DOHH2 (cell line): Measurements from ENCODE around the gene RCL1.

Source experiments
- H3F3A ChIP-seq: fragments of 200-600 bp; sonication (generic), shearing (Covaris generic); 2 replicates; pipeline ENCODE4 v1.6.0; 2016; ENCODE audit warnings: antibody characterized with exemption, mild to moderate bottlenecking; ENCODE audit not compliant: control insufficient read depth, insufficient read depth
- H3K27ac ChIP-seq: fragments of 200-600 bp; sonication (generic); 2 replicates; pipeline ENCODE4 v1.5.1; 2014; ENCODE audit warnings: low read depth, mild to moderate bottlenecking, low read length, moderate library complexity
- H3K27me3 ChIP-seq: fragments of 200-600 bp; sonication (generic); 2 replicates; pipeline ENCODE4 v1.6.1; 2014; ENCODE audit warnings: mild to moderate bottlenecking, low read length, mixed read lengths; ENCODE audit not compliant: control insufficient read depth
- H3K36me3 ChIP-seq: fragments of 200-600 bp; sonication (generic); 2 replicates; pipeline ENCODE4 v1.6.1; 2014; ENCODE audit warnings: mild to moderate bottlenecking, low read length, moderate library complexity, mixed read lengths; ENCODE audit not compliant: control insufficient read depth
- H3K4me1 ChIP-seq: fragments of 200-600 bp; sonication (generic); 2 replicates; pipeline ENCODE4 v1.6.1; 2014; ENCODE audit warnings: mild to moderate bottlenecking, low read length, mixed read lengths; ENCODE audit not compliant: control insufficient read depth
- H3K4me2 ChIP-seq: fragments of 200-600 bp; sonication (generic); 2 replicates; pipeline ENCODE4 v1.6.0; 2014; ENCODE audit warnings: mild to moderate bottlenecking, low read length, moderate library complexity
- H3K4me3 ChIP-seq: fragments of 200-600 bp; sonication (generic); 2 replicates; pipeline ENCODE4 v1.5.1; 2014; ENCODE audit warnings: mild to moderate bottlenecking, low read length, mixed read lengths
- H3K79me2 ChIP-seq: fragments of 200-600 bp; sonication (generic); 2 replicates; pipeline ENCODE4 v1.6.1; 2014; ENCODE audit warnings: mild to moderate bottlenecking, low read length, mixed read lengths; ENCODE audit not compliant: control insufficient read depth
- H3K9me2 ChIP-seq: fragments of 200-600 bp; sonication (generic); replicated peaks from 2 replicates; pipeline ENCODE4 v1.6.1; 2014; ENCODE audit warnings: mild to moderate bottlenecking, low read length, mixed read lengths; ENCODE audit not compliant: control insufficient read depth
- H3K9me3 ChIP-seq: fragments of 200-600 bp; sonication (generic); 2 replicates; pipeline ENCODE4 v1.6.1; 2014; ENCODE audit warnings: antibody characterized with exemption, low read length, mixed read lengths; ENCODE audit not compliant: control insufficient read depth, insufficient read depth
- H4K20me1 ChIP-seq: fragments of 200-600 bp; sonication (generic); 2 replicates; pipeline ENCODE4 v1.6.0; 2014; ENCODE audit warnings: low read depth, mild to moderate bottlenecking, antibody characterized with exemption, low read length, moderate library complexity; ENCODE audit not compliant: control insufficient read depth, insufficient read depth
- EZH2phosphoT487 ChIP-seq: fragments of 200-600 bp; sonication (generic); IDR thresholded peaks from 2 replicates; pipeline ENCODE4 v1.6.1; 2017; ENCODE audit warnings: borderline replicate concordance, mild to moderate bottlenecking, antibody characterized with exemption, low read length, moderate library complexity, mixed read lengths
- TF ChIP-seq, protein P1 (sequence below): fragments of 200-600 bp; sonication (generic); IDR thresholded peaks from one replicate; pipeline ENCODE4 v1.5.1; 2014; ENCODE audit warnings: antibody characterized with exemption, mild to moderate bottlenecking, low read depth, low read length; ENCODE audit not compliant: poor library complexity, severe bottlenecking

RCL1 gene

DNA sequence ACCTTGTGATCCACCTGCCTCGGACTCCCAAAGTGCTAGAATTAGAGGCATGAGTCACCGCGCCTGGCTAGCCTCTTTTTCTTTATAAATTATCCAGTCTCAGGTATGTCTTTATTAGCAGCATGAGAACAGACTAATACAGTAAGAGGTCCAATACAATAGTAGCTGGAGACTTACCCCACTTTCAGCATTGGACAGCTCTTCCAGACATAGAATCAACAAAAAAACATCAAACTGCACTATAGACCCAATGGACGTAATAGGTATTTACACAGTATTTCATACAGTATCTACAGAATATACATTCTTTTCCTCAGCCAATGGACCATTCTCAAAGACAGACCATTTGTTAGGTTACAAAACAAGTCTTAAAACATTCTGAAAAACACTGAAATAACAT lies 6.1 kb upstream of the RCL1 start:
- Histone ChIP-seq H3F3A (no peaks in the 10 kb centered on the region; the same call in 1 of the 2 replicates), H3K4me2 (no peak overlapping the region), H3K9me3 (no peaks in the 10 kb centered on the region), H3K36me3 (no peaks in the 10 kb centered on the region), H3K9me2 (no peaks in the 10 kb centered on the region), H4K20me1 (no peaks in the 10 kb centered on the region), H3K4me3 (no peak overlapping the region), H3K27ac (no peak overlapping the region), H3K4me1 (peaks cover 2% of the 10 kb centered on the region), H3K27me3 (no peaks in the 10 kb centered on the region), H3K79me2 (no peaks in the 10 kb centered on the region)
- TF ChIP-seq, protein P1, sequence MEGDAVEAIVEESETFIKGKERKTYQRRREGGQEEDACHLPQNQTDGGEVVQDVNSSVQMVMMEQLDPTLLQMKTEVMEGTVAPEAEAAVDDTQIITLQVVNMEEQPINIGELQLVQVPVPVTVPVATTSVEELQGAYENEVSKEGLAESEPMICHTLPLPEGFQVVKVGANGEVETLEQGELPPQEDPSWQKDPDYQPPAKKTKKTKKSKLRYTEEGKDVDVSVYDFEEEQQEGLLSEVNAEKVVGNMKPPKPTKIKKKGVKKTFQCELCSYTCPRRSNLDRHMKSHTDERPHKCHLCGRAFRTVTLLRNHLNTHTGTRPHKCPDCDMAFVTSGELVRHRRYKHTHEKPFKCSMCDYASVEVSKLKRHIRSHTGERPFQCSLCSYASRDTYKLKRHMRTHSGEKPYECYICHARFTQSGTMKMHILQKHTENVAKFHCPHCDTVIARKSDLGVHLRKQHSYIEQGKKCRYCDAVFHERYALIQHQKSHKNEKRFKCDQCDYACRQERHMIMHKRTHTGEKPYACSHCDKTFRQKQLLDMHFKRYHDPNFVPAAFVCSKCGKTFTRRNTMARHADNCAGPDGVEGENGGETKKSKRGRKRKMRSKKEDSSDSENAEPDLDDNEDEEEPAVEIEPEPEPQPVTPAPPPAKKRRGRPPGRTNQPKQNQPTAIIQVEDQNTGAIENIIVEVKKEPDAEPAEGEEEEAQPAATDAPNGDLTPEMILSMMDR: no peak
- no peak for TF ChIP-seq EZH2phosphoT487

DNA sequence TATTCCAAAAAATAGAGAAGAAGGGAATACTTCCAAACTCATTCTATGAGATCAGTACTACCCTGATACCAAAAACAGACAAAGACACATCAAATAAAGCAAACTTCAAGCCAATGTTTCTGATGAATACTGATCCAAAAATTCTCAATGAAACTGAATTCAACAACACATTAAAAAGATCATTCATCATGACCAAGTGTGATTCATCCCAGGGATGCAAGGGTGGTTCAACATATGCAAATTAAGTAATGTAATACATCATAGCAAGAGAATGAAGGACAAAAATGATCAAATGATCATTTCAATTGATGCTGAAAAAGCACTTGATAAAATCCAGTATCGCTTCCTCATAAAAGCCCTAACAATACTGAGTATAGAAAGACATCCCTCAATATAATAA lies 4.9 kb upstream of the RCL1 start:
- Histone ChIP-seq H3K79me2 (peaks cover under 1% of the 10 kb centered on the region), H3K27ac (no peak overlapping the region), H4K20me1 (no peaks in the 10 kb centered on the region), H3K4me3 (no peak overlapping the region), H3K4me2 (no peak overlapping the region), H3K9me2 (no peaks in the 10 kb centered on the region), H3K4me1 (peaks cover 9% of the 10 kb centered on the region), H3F3A (no peaks in the 10 kb centered on the region; the same call in 1 of the 2 replicates), H3K36me3 (no peaks in the 10 kb centered on the region; the same call in 1 of the 2 replicates), H3K9me3 (no peaks in the 10 kb centered on the region), H3K27me3 (no peaks in the 10 kb centered on the region)
- TF ChIP-seq, protein P1: no peak
- no peak for TF ChIP-seq EZH2phosphoT487

DNA sequence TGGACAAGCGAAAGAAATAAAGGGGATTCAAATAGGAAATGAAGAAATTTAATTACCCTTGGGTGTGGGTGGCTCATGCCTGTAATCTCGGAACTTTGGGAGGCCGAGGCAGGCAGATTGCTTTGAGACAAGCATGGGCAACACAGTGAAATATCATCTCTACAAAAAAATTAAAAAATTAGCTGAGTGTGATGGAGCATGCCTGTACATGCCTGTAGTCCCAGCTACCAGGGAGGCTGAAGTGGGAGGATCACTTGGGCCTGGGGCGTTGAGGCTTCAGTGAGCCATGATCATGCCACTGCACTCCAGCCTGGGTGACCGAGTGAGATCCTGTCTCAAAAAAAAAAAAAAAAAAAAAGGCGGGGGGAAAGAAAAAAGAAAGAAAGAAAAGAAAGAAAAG lies 4.0 kb upstream of the RCL1 start:
- Histone ChIP-seq H3K9me3 (no peaks in the 10 kb centered on the region), H3K36me3 (peaks cover 6% of the 10 kb centered on the region; the same call in 1 of the 2 replicates), H3K4me3 (no peak overlapping the region), H3F3A (no peaks in the 10 kb centered on the region; the same call in 1 of the 2 replicates), H3K27me3 (no peaks in the 10 kb centered on the region), H3K79me2 (peaks cover 9% of the 10 kb centered on the region), H3K4me1 (peaks cover 11% of the 10 kb centered on the region), H3K9me2 (no peaks in the 10 kb centered on the region), H4K20me1 (peaks cover 4% of the 10 kb centered on the region; the same call in 1 of the 2 replicates), H3K4me2 (no peak overlapping the region), H3K27ac (no peak overlapping the region)
- TF ChIP-seq, protein P1: no peak
- no peak for TF ChIP-seq EZH2phosphoT487
